Keratinocyte (primary cell): Measurements from ENCODE around the gene SGIP1. TPM values are rescaled to one million over a fixed set of nuclear protein-coding genes. Genes with fewer than 3 reads are reported as not detected.

Source experiments
- DNase-seq: peaks from one replicate; pipeline ENCODE4 v3.0.0-alpha.2; 2011; ENCODE audit warnings: low read depth, missing footprints, low spot score
- FAIRE-seq: peaks from 2 replicates; lab custom pipeline; 2011; peaks lifted over from hg19 to GRCh38; lab: Jason Lieb, UNC
- H2AFZ ChIP-seq: 2 replicates; pipeline ENCODE4 v1.6.0; 2012; ENCODE audit warnings: low read length, control low read depth, inconsistent platforms; ENCODE audit not compliant: control insufficient read depth
- H3K27ac ChIP-seq: 2 replicates; pipeline ENCODE4 v1.5.1; 2011; ENCODE audit warnings: low read length; ENCODE audit not compliant: control insufficient read depth, insufficient read depth
- H3K27me3 ChIP-seq: 3 replicates; pipeline ENCODE4 v1.6.0; 2011; ENCODE audit warnings: low read length; ENCODE audit not compliant: control insufficient read depth, insufficient read depth; ENCODE audit errors: extremely low read depth
- H3K36me3 ChIP-seq, 2 experiments: 2 replicates in 1 of 2; 3 replicates in 1 of 2; pipeline ENCODE4 v1.5.1; 2011; ENCODE audit warnings: low read length in 2 of 2, mild to moderate bottlenecking in 1 of 2; ENCODE audit not compliant: control insufficient read depth in 2 of 2, insufficient read depth in 2 of 2; ENCODE audit errors: extremely low read depth in 1 of 2
- H3K4me1 ChIP-seq: 3 replicates; pipeline ENCODE4 v1.5.1; 2011; ENCODE audit warnings: low read length; ENCODE audit not compliant: control insufficient read depth, insufficient read depth; ENCODE audit errors: extremely low read depth
- H3K4me2 ChIP-seq: 3 replicates; pipeline ENCODE4 v1.6.0; 2011; ENCODE audit warnings: low read depth, low read length; ENCODE audit not compliant: control insufficient read depth, insufficient read depth; ENCODE audit errors: extremely low read depth
- H3K4me3 ChIP-seq, 3 experiments: fragments of 200-600 bp in 1 of 3; sonication (generic) in 1 of 3; 2 replicates in 2 of 3; 3 replicates in 1 of 3; pipeline ENCODE4 v1.5.1; 2011 to 2016; ENCODE audit warnings: low read length in 3 of 3, mild to moderate bottlenecking in 3 of 3, control low read depth in 2 of 3, inconsistent platforms in 1 of 3, low read depth in 1 of 3, mixed read lengths in 1 of 3, mixed run types in 1 of 3, moderate library complexity in 1 of 3; ENCODE audit not compliant: control insufficient read depth in 2 of 3, insufficient read depth in 2 of 3; ENCODE audit errors: extremely low read depth in 1 of 3
- H3K79me2 ChIP-seq: 2 replicates; pipeline ENCODE4 v1.6.0; 2012; ENCODE audit warnings: low read length; ENCODE audit not compliant: control insufficient read depth, insufficient read depth
- H3K9ac ChIP-seq: 3 replicates; pipeline ENCODE4 v1.6.0; 2011; ENCODE audit warnings: low read length; ENCODE audit not compliant: control insufficient read depth, insufficient read depth; ENCODE audit errors: extremely low read depth
- H3K9me1 ChIP-seq: 3 replicates; pipeline ENCODE4 v1.6.0; 2011; ENCODE audit warnings: low read length; ENCODE audit not compliant: control insufficient read depth, insufficient read depth; ENCODE audit errors: extremely low read depth
- H3K9me3 ChIP-seq: 2 replicates; pipeline ENCODE4 v1.5.1; 2012; ENCODE audit warnings: low read depth, low read length; ENCODE audit not compliant: control insufficient read depth
- H4K20me1 ChIP-seq: 3 replicates; pipeline ENCODE4 v1.6.0; 2011; ENCODE audit warnings: low read length; ENCODE audit not compliant: control insufficient read depth, insufficient read depth; ENCODE audit errors: extremely low read depth
- EZH2 ChIP-seq: IDR thresholded peaks from one replicate; pipeline ENCODE4 v1.6.1; 2012; ENCODE audit warnings: inconsistent platforms, mild to moderate bottlenecking, low read length, moderate library complexity
- dilution Hi-C: fragments of 300-500 bp; cut with MboI; formaldehyde crosslinking; loops from one replicate; pipeline ENCODE4 v1.7.0; 2020; ENCODE audit warnings: low sequenced_read_pairs; ENCODE audit not compliant: extremely low pct_ligation_motif_present
- polyA plus RNA-seq, 5 experiments: library from polyadenylated mRNA; depleted of rRNA in 3 of 5; stranded (reverse) in 3 of 5; stranded (forward) in 1 of 5; unstranded in 1 of 5; fragments of >200 nt; gene quantifications; 1 replicate in 1 of 5; 2 replicates in 3 of 5; 3 replicates in 1 of 5; pipeline versions ENCODE4 v1.2.1 to v1.2.3, GENCODE V29; 2011 to 2012; ENCODE audit warnings: missing spikeins in 2 of 5, low read depth in 1 of 5, low replicate concordance in 1 of 5
- TF ChIP-seq, protein P1 (sequence below), 3 experiments: IDR thresholded peaks in 1 of 3; conservative IDR thresholded peaks in 1 of 3; optimal IDR thresholded peaks in 1 of 3; 2 replicates in 2 of 3; 3 replicates in 1 of 3; pipeline versions ENCODE3 to v1.5.1; 2011; ENCODE audit warnings: low read length in 3 of 3, mild to moderate bottlenecking in 3 of 3, moderate library complexity in 2 of 3, control low read depth in 1 of 3, inconsistent platforms in 1 of 3; ENCODE audit not compliant: insufficient read depth in 2 of 3; ENCODE audit errors: extremely low read depth in 1 of 3

Gene SGIP1
- polyA plus RNA-seq, 1 donor (not counting 4 experiments of a cell fraction or from before 2014, with no cell fraction given), result 0.05 TPM

DNA sequence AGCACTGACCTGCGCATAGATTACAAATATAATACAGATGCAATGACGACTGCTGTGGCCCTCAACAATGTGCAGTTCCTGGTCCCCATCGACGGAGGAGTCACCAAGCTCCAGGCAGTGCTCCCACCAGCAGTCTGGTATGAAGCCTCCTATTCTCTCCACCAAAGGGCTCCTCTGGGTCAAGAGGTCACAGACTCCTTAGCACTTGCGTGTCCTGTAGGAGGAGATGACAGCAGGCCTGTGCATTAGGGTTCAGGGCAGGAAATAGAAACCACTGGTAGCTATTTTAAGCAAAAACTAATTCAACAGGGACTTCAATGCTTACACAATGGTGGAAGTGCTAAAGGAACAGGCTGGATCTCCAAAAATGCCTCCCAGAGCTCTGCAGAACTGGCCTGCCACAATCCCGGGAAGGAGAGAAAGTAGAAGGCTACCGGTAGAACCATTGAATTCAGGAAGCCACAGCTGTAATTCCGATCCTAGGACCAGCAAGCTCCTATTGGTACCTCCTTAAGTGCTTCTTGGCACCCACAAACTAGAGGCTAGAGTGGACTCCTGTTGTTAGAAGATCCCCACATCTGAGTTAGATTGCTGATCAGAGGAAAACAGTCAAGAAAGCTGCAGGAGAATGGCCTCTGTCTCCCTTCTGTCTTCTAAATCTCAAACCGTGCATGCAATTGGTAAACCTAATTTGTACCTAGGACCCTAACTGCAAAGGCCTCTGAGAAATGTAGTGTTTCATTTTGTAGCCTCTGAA is 205.6 kb downstream of the SGIP1 start:
- H3K9ac ChIP-seq, result no peak overlapping the region
- no peak overlapping the region for H2AFZ ChIP-seq
- no peaks in the 10 kb centered on the region for H3K27me3 ChIP-seq
- FAIRE-seq (no peak), DNase-seq (no peak)
- dilution Hi-C loops, result no loop called here
- TF ChIP-seq, protein P1, sequence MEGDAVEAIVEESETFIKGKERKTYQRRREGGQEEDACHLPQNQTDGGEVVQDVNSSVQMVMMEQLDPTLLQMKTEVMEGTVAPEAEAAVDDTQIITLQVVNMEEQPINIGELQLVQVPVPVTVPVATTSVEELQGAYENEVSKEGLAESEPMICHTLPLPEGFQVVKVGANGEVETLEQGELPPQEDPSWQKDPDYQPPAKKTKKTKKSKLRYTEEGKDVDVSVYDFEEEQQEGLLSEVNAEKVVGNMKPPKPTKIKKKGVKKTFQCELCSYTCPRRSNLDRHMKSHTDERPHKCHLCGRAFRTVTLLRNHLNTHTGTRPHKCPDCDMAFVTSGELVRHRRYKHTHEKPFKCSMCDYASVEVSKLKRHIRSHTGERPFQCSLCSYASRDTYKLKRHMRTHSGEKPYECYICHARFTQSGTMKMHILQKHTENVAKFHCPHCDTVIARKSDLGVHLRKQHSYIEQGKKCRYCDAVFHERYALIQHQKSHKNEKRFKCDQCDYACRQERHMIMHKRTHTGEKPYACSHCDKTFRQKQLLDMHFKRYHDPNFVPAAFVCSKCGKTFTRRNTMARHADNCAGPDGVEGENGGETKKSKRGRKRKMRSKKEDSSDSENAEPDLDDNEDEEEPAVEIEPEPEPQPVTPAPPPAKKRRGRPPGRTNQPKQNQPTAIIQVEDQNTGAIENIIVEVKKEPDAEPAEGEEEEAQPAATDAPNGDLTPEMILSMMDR (optimal IDR thresholded peaks at IDR 0.05 in 1 of 3, IDR thresholded peaks at IDR 0.05 in 1 of 3, conservative IDR thresholded peaks at IDR 0.05 in 1 of 3; ENCODE audit: extremely low read depth in 1 of 3, insufficient read depth in 2 of 3, low read length in 3 of 3), result no peak
- TF ChIP-seq EZH2, result no peak
- H3K9me1 ChIP-seq, result no peaks in the 10 kb centered on the region
- H3K79me2 ChIP-seq, result no peaks in the 10 kb centered on the region
- no peaks in the 10 kb centered on the region for H4K20me1 ChIP-seq
- H3K4me1 ChIP-seq, result no peaks in the 10 kb centered on the region
- H3K27ac ChIP-seq, result no peak overlapping the region
- H3K4me3 ChIP-seq, result no peak overlapping the region
- H3K9me3 ChIP-seq, result no peaks in the 10 kb centered on the region
- no peak overlapping the region for H3K4me2 ChIP-seq
- H3K36me3 ChIP-seq, result no peaks in the 10 kb centered on the region

DNA sequence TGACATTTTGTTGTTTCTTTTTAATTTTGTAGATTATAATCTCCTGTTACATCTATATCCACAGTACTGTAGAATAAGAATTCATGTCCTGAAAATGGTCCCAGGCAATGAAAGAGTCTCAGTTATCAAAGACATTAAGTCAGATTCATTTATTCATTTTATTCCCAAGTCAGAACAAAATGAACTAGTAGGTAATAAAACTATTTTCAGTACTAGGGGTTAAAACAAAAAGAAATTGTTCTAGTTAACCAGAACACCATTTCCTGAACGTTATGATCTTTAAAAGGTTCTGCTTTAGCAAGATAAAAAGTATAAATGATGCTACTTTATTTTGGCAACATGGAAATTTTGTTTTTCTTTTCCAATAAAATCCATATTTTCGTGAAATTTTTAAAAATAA is 211.5 kb downstream of the SGIP1 start:
- no peak for FAIRE-seq
- Histone ChIP-seq H3K4me2 (no peak overlapping the region), H3K9ac (no peak overlapping the region), H3K36me3 (no peaks in the 10 kb centered on the region), H3K4me1 (no peaks in the 10 kb centered on the region), H4K20me1 (no peaks in the 10 kb centered on the region), H3K27me3 (no peaks in the 10 kb centered on the region), H3K9me1 (no peaks in the 10 kb centered on the region), H3K4me3 (no peak overlapping the region), H2AFZ (no peak overlapping the region), H3K79me2 (no peaks in the 10 kb centered on the region), H3K27ac (no peak overlapping the region), H3K9me3 (no peaks in the 10 kb centered on the region)
- no peak for DNase-seq
- TF ChIP-seq, protein P1 (optimal IDR thresholded peaks at IDR 0.05 in 1 of 3, IDR thresholded peaks at IDR 0.05 in 1 of 3, conservative IDR thresholded peaks at IDR 0.05 in 1 of 3; ENCODE audit: extremely low read depth in 1 of 3, insufficient read depth in 2 of 3, low read length in 3 of 3), result no peak
- TF ChIP-seq EZH2, result no peak
- dilution Hi-C loops, result no loop called here
